IPS DF 6.9 (cell line): ENCODE measurements around the gene IAPP.

Experiments used
- DNase-seq: peaks from one replicate; pipeline ENCODE4 v3.0.0-alpha.2; 2013; ENCODE audit warnings: low read depth, low spot score
- H3K27ac ChIP-seq: one replicate; pipeline ENCODE4 v1.5.1; 2013; ENCODE audit warnings: low read length, control low read depth
- H3K27me3 ChIP-seq: 2 replicates; pipeline ENCODE4 v1.6.1; 2013; ENCODE audit warnings: mild to moderate bottlenecking, low read length; ENCODE audit not compliant: control insufficient read depth, insufficient read depth
- H3K36me3 ChIP-seq: 2 replicates; pipeline ENCODE4 v1.6.1; 2013; ENCODE audit warnings: low read length; ENCODE audit not compliant: control insufficient read depth, insufficient read depth
- H3K4me1 ChIP-seq: 2 replicates; pipeline ENCODE4 v1.6.1; 2013; ENCODE audit warnings: low read length; ENCODE audit not compliant: control insufficient read depth, insufficient read depth
- H3K4me3 ChIP-seq: 2 replicates; pipeline ENCODE4 v1.5.1; 2013; ENCODE audit warnings: mild to moderate bottlenecking, low read length
- H3K9me3 ChIP-seq: 2 replicates; pipeline ENCODE4 v1.6.1; 2013; ENCODE audit warnings: low read length, inconsistent platforms; ENCODE audit not compliant: control insufficient read depth, insufficient read depth
- WGBS: extraction: QIAGEN DNeasy Blood & Tissue Kit; methylation state at CpG from one replicate; pipeline ENCODE4 v1.1.7; 2013; ENCODE audit warnings: mixed read lengths, missing lambda C conversion rate; ENCODE audit not compliant: insufficient read length, insufficient coverage; 5-methylcytosine and 5-hydroxymethylcytosine counted together

The IAPP gene

GRCh38 chr12:21372602-21373001 lies at the start of gene IAPP:
IAPP (plus strand) TSS chr12:21372902; CDS start chr12:21373352, 450 bp downstream.
- no CpG with 5 or more reads among the region's 2 CpGs for WGBS
- DNase-seq = no peak
- H3K4me3 ChIP-seq = no peak within 1 kb of the TSS
- H3K9me3 ChIP-seq = no peaks in the 10 kb centered on the region
- no peaks in the 10 kb centered on the region for H3K27me3 ChIP-seq
- H3K4me1 ChIP-seq = no peaks in the 10 kb centered on the region
- no peaks in the 10 kb centered on the region for H3K36me3 ChIP-seq
- H3K27ac ChIP-seq = no peak within 1 kb of the TSS

GRCh38 chr12:21323736-21324135 lies 49.0 kb upstream of the IAPP start:
- H3K36me3 ChIP-seq = no peaks in the 10 kb centered on the region
- DNase-seq = no peak
- H3K9me3 ChIP-seq = no peaks in the 10 kb centered on the region; the same call in 1 of the 2 replicates
- no CpG with 5 or more reads among the region's 2 CpGs for WGBS
- no peaks in the 10 kb centered on the region for H3K4me1 ChIP-seq
- no peak overlapping the region for H3K27ac ChIP-seq
- no peak overlapping the region for H3K4me3 ChIP-seq
- H3K27me3 ChIP-seq = no peaks in the 10 kb centered on the region

GRCh38 chr12:21324551-21324950 lies 48.2 kb upstream of the IAPP start:
- DNase-seq = peak; percentile 25
- H3K9me3 ChIP-seq = no peaks in the 10 kb centered on the region; the same call in 1 of the 2 replicates
- H3K36me3 ChIP-seq = no peaks in the 10 kb centered on the region
- H3K4me1 ChIP-seq = no peaks in the 10 kb centered on the region
- H3K4me3 ChIP-seq = no peak overlapping the region
- WGBS = no CpG with 5 or more reads among the region's 1 CpG
- H3K27ac ChIP-seq = no peak overlapping the region
- H3K27me3 ChIP-seq = no peaks in the 10 kb centered on the region

GRCh38 chr12:21328578-21328977 lies 44.1 kb upstream of the IAPP start:
- H3K27ac ChIP-seq = no peak overlapping the region
- H3K4me3 ChIP-seq = no peak overlapping the region
- H3K27me3 ChIP-seq = no peaks in the 10 kb centered on the region
- no peaks in the 10 kb centered on the region for H3K4me1 ChIP-seq
- no peaks in the 10 kb centered on the region for H3K36me3 ChIP-seq
- H3K9me3 ChIP-seq = no peaks in the 10 kb centered on the region; the same call in 1 of the 2 replicates
- no peak for DNase-seq

GRCh38 chr12:21330682-21331253 lies 41.9 kb upstream of the IAPP start:
- H3K27ac ChIP-seq = no peak overlapping the region
- WGBS = no CpG with 5 or more reads among the region's 1 CpG
- DNase-seq = no peak
- H3K9me3 ChIP-seq = no peaks in the 10 kb centered on the region; the same call in 1 of the 2 replicates
- H3K27me3 ChIP-seq = no peaks in the 10 kb centered on the region
- H3K4me1 ChIP-seq = no peaks in the 10 kb centered on the region
- no peaks in the 10 kb centered on the region for H3K36me3 ChIP-seq
- H3K4me3 ChIP-seq = no peak overlapping the region

GRCh38 chr12:21334771-21335325 lies 37.9 kb upstream of the IAPP start, which contains the start of gene SLCO1A2:
SLCO1A2 (minus strand) TSS chr12:21334917; CDS start chr12:21334647, 270 bp downstream.
- no CpG with 5 or more reads among the region's 3 CpGs for WGBS
- no peaks in the 10 kb centered on the region for H3K4me1 ChIP-seq
- no peaks in the 10 kb centered on the region; the same call in 1 of the 2 replicates for H3K9me3 ChIP-seq
- no peaks in the 10 kb centered on the region for H3K27me3 ChIP-seq
- H3K27ac ChIP-seq = no peak within 1 kb of the TSS
- no peaks in the 10 kb centered on the region for H3K36me3 ChIP-seq
- H3K4me3 ChIP-seq = no peak within 1 kb of the TSS
- DNase-seq = no peak

- Histone ChIP-seq H3K4me1 (no peaks in the 10 kb centered on the region), H3K27me3 (no peaks in the 10 kb centered on the region), H3K27ac (no peak overlapping the region), H3K4me3 (no peak overlapping the region), H3K36me3 (no peaks in the 10 kb centered on the region), H3K9me3 (no peaks in the 10 kb centered on the region)
- DNase-seq = no peak
- 100% methylated on average over 1 of the region's 5 CpGs for WGBS
These were observed 36.0 kb upstream of the IAPP start for GRCh38 chr12:21336656-21337055.

GRCh38 chr12:21337453-21337852 lies 35.2 kb upstream of the IAPP start:
- no peak overlapping the region for H3K27ac ChIP-seq
- no peaks in the 10 kb centered on the region for H3K9me3 ChIP-seq
- no peaks in the 10 kb centered on the region for H3K27me3 ChIP-seq
- H3K4me1 ChIP-seq = no peaks in the 10 kb centered on the region
- H3K36me3 ChIP-seq = no peaks in the 10 kb centered on the region
- H3K4me3 ChIP-seq = no peak overlapping the region
- DNase-seq = no peak

GRCh38 chr12:21337959-21338744 lies 34.5 kb upstream of the IAPP start:
- Histone ChIP-seq H3K4me1 (no peaks in the 10 kb centered on the region), H3K27ac (no peak overlapping the region), H3K27me3 (no peaks in the 10 kb centered on the region), H3K36me3 (no peaks in the 10 kb centered on the region), H3K4me3 (no peak overlapping the region), H3K9me3 (no peaks in the 10 kb centered on the region)
- WGBS = no CpG with 5 or more reads among the region's 6 CpGs
- no peak for DNase-seq

GRCh38 chr12:21339921-21340320 lies 32.8 kb upstream of the IAPP start:
- no CpG with 5 or more reads among the region's 1 CpG for WGBS
- no peaks in the 10 kb centered on the region for H3K4me1 ChIP-seq
- H3K4me3 ChIP-seq = no peak overlapping the region
- no peak for DNase-seq
- H3K27me3 ChIP-seq = no peaks in the 10 kb centered on the region
- no peaks in the 10 kb centered on the region for H3K9me3 ChIP-seq
- H3K36me3 ChIP-seq = no peaks in the 10 kb centered on the region
- no peak overlapping the region for H3K27ac ChIP-seq
